Epithelial cell of prostate (primary cell): Measurements from ENCODE around the gene CARD14.

Experiments used
- DNase-seq: peaks from one replicate; pipeline ENCODE4 v3.0.0-alpha.2; 2011; ENCODE audit warnings: low read depth, low spot score
- H3K27ac ChIP-seq: fragments of 450-650 bp; 2 replicates; pipeline ENCODE4 v1.5.1; 2017; ENCODE audit warnings: mild to moderate bottlenecking

The CARD14 gene

DNA sequence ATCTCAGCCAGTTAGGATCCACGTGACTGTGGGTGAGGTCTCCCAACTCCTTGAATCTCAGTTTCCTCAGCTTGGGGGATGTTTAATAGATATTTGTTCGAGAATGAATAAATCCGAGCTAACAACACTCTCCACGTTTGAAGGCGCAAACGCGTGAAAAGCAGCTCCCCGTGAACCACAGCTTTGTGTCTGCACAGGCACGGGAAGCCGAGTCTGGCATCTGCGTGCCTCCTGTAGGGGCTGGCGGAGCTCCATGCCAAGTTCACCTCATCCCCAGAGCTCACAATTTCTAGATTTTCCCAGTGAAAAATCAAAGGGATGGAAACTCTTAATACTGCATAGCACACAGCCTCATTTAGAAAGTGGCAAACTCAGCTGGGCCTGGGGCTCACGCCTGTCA is 36.0 kb downstream of the CARD14 start:
- H3K27ac ChIP-seq, result no peak overlapping the region
- no peak for DNase-seq

DNA sequence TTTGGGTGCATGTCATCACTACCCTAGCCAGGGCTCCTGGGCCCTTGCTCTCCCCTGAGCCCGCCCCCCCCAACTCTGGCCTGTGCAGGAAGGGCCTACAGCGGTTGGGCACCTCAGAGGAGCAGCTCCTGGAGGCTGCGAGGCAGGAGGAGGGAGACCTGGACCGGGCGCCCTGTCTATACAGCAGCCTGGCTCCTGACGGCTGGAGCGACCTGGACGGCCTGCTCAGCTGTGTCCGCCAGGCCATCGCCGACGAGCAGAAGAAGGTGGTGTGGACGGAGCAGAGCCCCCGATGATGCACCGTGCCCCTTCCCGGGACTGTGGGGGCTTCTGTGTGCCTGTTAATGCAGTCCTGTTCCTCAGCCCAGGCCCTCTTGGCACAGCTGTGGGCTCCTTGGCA is 38.2 kb downstream of the CARD14 start:
- DNase-seq, result no peak
- H3K27ac ChIP-seq, result no peak overlapping the region

DNA sequence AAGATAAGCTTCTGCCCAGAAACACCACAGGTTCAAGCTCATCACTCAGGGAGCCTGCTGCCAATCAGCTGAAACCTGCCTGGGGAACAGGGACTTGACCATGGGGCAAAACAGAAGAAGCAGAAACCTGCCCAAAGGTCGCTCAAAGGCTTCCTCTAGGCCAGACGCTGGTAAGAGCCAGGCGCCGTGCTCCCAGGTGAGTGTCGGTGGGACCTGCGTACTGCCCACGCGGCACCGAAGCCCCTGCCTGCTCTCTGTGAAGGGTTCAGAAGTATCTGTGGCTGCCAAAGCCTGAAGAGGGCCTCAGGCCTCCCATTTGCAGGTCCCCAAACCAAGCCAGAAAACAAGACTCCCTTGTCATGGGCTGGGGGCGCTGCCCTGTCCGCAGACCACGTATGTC is 39.9 kb downstream of the CARD14 start:
- DNase-seq, result no peak
- H3K27ac ChIP-seq, result no peak overlapping the region

DNA sequence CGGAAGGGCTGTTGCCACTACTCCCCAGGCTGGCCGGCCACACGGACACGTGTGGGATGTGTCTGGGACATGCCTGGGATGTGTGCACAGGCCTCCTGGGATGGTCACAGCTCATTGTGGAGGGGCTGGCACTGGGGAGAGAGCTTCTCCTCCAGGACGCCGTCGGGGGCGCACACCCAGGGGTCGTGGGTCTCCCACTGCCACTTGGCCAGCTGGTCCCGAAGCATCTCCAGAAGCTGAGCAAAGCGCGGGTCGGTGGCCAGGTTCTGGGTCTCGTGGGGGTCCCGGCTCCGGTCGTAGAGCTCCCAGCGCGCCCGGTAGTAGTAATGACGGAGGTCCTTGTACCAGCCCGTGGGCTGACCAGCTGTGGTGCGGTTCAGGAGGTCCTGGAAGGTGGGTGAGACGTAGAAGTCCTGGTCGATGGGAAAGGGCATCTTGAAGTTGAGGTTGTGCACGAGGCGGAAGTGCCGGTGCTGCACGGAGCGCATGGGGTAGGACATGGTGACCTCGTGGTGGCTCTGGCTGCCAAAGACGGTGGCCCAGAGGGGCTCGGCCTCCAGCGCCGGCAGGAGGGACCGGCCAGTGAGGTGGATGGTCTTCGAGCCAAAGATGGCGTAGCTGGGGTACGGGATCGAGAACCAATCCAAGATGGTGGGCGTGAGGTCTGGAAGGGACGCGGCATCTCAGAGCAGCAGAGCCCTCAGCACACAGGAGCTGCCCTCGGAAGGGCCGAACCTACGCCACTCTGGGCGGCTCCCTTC is 40.7 kb downstream of the CARD14 start:
- no peak overlapping the region for H3K27ac ChIP-seq
- DNase-seq, result no peak

GRCh38 chr17:80212109-80212508 is 42.3 kb downstream of the CARD14 start:
- H3K27ac ChIP-seq, result no peak overlapping the region
- no peak for DNase-seq

DNA sequence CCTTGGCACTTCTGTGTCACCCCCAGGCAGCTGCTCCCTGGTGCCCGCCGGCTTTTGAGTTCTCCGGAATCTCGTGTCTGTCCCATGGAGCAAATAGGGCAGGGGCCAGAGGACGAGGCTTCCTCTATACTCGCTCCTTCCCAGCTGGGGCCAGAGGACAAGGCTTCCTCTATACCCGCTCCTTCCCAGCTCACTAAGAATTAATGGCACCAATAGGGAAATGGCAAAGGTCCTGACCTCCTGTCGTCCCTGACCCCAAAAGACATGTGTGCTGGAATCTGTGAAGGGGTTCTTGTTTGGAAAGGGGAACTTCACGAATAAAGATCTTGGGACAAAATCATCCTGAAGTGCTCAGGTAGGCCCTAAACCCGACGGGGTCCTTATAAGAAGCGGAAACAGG is 42.7 kb downstream of the CARD14 start:
- no peak for DNase-seq
- H3K27ac ChIP-seq, result no peak overlapping the region

DNA sequence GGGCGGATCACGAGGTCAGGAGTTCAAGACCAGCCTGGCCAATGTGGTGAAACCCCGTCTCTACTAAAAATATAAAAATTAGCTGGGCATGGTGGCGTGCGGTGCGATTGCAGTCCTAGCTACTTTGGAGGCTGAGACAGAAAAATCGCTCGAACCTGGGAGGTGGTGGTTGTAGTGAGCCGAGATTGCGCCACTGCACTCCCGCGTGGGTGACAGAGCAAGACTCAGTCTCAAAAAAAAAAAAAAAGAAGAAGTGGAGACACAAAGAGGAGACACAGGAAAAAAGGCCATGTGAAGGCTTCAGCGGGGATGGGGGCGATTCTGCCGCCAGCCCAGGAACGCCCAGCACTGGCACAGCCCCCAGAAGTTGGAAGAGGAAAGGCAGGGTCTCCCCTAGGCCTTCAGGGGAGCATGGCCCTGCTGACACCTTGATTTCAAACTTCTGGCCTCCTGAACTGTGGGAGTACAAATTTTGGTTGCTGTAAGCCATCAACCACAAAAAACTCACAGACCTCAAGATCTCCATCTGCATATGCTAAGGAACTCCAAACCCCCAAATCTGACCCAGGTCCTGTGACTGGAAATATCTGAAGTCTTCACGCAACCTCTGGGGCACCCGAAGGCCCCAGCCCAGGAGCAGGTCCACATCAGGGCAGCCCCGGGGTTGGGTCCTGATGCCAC is 43.3 kb downstream of the CARD14 start:
- H3K27ac ChIP-seq, result no peak overlapping the region

GRCh38 chr17:80213643-80213975 is 43.8 kb downstream of the CARD14 start:
- no peak overlapping the region for H3K27ac ChIP-seq

More for the DNA sequence above, 43.3 kb downstream of the CARD14 start:
- DNase-seq, result no peak

DNA sequence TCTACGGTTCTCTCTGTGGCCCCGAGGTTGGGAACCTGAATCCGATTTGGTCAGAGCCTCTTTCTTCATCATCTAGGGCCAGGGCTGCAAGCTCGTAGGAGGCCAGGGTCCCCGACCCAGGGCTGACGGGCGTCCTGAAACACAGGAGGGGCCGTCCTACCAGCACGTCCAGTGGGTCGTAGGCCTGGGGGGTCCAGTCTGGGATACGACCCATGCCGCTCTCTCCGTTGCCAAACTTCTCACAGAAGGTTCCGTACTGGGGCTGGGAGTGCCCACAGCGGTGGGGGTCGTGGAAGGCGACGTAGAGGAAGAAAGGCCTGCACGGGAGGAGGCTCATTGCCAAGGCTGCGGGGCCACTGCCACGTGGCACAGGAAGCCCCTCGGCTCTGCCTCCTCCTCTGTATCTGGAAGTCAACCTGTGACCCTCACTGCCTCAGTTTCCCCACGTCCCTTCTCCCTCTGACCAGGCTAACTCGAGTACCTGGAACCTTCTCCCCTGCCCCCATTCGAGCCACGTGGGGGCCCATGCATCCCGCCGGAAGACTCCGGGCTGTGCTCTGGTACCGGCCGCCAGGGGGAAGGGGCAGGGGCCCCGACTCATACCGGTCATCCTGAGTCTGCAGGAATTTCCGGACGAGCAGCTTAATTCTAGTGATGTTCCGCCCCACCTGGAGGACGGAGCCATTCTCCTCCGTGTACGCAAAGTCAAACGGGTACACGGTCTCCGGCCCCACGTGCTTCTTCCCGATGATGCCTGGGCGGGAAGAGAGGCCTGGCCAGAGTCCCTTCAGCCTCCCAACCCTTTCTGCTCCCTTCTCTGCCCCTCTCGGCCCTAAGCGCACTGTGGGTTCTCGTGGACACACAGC is 44.4 kb downstream of the CARD14 start:
- H3K27ac ChIP-seq, result no peak overlapping the region
- DNase-seq, result no peak

More at GRCh38 chr17:80213643-80213975, 43.8 kb downstream of the CARD14 start:
- no peak for DNase-seq

DNA sequence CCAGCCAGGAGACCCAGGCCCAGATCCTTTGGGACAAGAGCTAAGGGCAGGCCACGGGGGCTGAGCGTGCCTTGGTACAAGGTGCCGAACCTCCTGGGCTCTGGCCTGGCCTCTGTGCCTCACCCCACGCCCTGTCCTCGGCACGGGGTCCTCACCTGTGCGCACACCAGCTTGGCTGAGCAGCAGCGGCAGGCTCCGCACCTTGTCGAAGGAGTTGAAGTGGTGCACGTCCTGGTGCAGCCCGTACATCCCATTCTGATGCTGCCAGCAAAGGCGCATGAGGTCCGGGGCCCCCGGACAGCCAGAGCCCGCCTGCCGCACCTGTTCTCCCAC is 45.0 kb downstream of the CARD14 start:
- H3K27ac ChIP-seq, result no peak overlapping the region
- no peak for DNase-seq

DNA sequence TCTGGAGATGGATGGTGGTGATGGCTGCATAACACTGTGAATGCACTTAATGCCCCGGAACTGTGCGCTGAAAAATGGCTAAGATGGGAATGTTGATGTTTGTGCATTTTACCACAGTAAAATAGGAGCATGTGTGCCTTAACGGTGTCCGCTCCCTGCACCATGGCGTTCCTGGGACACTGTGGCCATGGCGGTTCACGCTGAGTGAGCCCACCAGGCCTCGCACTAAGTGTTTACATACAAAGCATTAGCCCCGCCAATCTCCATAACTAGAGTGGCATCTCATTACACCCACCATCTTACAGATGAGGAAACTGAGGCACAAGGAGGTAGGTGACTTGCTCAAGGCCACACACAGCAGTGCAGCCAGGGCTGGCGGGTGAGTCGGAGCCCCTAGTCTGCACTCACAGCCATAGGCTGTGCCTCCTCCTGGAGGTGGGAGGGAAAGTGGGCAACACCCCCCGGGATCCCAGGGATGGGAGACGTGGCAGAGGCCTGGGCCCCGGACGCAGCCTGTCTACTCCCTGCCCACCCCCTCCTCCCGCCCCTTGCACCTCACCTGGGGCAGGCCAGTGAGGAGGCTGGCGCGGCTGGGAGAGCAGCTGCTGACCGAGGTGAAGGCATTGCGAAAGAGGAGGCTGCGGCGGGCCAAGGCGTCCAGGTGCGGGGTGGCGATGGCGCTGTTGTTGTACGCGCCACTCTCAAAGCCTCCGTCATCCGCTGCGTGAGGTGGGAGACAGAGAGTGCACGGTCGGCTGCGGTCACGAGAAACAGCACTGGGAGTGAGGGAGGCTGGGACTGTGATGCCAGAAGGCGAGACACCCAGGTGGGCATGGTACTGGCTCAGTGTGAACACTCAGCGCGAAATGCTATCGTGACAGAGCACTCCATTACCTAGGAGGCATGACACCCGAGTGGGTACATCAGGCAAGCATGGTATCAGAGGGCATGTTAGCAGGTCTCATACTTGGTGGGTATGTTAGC is 46.9 kb downstream of the CARD14 start:
- no peak overlapping the region for H3K27ac ChIP-seq
- DNase-seq, result no peak

DNA sequence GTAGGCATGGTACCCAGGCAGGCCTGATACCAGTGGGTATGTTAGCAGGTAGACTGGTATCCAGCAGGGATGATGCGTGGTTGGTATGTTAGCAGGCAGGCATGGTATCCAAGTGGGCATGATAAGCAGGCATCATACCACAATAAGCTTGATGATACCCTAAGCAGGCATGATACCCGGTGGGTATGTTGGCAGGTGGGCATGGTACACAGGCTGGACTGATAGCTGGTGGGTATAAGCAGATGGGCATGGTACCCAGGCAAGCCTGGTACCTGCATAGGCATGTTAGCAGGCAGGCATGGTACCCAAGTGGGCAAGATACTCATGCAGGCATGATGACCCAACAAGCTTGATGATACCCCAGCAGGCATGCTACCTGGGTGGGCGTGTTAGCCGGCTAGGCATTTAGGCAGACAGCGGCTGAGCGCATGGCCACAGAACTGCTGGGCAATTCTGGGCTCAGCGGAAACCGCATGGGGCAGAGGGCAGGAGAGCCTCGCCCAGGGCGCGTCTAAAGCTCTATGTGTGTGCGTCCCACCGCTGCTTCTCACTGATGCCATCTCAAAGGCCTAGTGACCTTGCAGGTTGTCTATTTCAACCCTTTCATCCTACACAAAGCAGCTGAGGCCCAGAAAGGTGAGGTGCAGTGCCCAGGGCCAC is 48.0 kb downstream of the CARD14 start:
- no peak overlapping the region for H3K27ac ChIP-seq
- no peak for DNase-seq

DNA sequence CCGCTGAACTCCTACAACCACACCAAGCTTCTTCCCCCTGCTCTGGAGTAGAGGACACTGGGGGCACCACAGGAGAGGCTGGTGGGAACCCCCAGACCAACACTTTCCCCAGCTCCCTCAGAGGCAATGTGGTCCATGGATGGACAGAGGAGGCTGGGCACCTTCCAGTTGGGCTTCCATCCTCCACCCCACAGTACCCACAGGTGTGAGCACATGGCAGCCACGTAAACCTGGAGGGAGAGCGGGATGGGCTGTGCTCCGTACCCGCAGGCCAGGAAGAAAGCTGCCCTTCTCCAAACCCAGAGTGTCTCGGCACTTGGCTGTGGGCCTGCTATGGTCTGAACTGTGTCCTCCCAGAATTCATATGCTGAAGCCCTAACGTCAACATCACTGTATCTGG is 48.6 kb downstream of the CARD14 start:
- no peak for DNase-seq
- H3K27ac ChIP-seq, result no peak overlapping the region

GRCh38 chr17:80219013-80219762 is 49.4 kb downstream of the CARD14 start:
- DNase-seq, result peak; percentile 22
- H3K27ac ChIP-seq, result peak overlapping the region; percentile 45

GRCh38 chr17:80219763-80220053 is 49.9 kb downstream of the CARD14 start:
- H3K27ac ChIP-seq, result peak overlapping the region; percentile 45
- DNase-seq, result no peak

DNA sequence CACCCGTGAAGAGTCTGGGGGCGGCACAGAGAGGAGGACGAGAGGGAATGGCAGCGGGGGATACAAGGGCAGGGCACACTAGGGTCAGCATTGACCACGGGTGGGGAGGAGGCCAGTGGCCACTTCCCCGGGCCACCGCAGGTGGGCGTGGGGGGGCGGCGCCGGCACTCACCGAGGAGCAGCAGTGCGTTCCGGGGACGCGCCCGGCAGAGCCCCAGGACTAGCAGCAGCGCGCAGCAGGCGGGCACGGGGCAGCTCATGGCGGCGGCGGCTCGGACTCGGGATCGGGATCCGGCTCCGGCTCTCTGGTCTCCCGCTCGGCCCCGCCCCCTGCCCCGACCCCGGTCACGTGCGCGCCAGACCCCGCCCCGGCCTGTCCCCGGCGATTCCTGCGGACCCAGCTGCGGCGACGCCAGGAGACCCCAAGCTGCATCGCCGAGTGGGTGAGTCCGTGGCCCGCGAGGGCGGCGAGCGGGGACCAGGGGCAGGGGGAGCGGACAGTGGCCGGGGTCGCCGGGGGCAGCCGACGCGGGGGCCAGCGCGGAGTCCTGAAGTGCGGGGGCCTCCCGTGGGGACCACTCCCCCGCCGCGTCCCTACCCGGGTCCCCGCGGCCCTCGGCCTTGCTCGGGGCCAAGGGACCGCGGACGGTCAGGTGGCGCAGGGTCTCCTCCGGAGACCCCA is 50.4 kb downstream of the CARD14 start, which contains the start of the genes SGSH and SLC26A11:
TSS of gene SGSH (minus strand) at position 280 of the 682 bp plus-strand sequence. CDS start at position 260, 20 bp downstream.
TSS of gene SLC26A11 (plus strand) at position 374 of the 682 bp plus-strand sequence. CDS start 1,134 bp downstream, outside the sequence.
- DNase-seq, result no peak
- H3K27ac ChIP-seq, result peak within 1 kb of the TSS; percentile 45

DNA sequence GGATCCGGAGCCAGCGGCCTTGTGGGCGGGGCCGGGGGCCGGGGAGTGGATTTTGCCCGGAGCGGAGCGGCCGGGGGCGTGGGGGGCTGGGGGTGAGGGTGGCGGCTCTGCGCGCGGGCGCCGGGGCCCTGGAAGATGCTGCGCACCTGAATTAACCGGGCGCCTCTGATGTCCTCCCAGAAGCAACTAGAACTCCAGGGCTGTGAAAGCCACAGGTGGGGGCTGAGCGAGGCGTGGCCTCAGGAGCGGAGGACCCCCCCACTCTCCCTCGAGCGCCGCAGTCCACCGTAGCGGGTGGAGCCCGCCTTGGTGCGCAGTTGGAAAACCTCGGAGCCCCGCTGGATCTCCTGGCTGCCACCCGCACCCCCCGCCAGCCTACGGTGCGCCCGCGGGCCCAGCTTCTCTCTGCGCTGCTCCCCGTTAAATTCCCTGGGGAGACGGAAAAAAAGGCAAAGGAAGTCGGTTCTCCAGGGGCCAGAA is 50.9 kb downstream of the CARD14 start:
- no peak for DNase-seq
- no peak overlapping the region for H3K27ac ChIP-seq
